ELR (cell line): ENCODE data around the gene SPINT3.
"Not testable (repeated sequence)": the region's sequence is repeated elsewhere in the genome, so short reads cannot be mapped to it uniquely, and the experiment has no call there.

Experiments
- DNase-seq: peaks from one replicate; pipeline ENCODE4 v3.0.0-alpha.2; 2015; ENCODE audit warnings: low read depth

SPINT3 gene

DNA sequence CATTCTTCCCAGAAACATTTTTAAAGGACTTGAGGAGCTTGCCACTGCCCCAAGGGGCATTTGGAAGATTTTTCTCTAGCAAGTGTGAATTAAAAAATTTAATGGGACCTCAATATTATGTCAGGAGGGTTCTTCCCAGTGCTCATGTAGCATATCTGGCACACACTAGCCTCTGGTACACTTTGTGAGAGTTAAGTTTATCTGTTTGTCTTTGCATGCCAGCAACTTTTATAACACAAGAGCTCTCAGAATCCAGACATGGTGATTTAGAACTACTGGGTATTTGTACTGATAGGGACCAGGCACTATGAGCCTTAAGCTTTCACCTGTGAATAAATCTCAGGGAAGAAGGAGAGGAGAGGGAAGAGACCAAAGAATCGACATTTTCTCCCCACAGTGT is 12.9 kb downstream of the SPINT3 start:
- DNase-seq = no peak

- no peak for DNase-seq
Measured at GRCh38 chr20:45501600-45501999, 13.8 kb downstream of the SPINT3 start.

GRCh38 chr20:45500022-45500421 is 15.4 kb downstream of the SPINT3 start:
- DNase-seq = no peak

DNA sequence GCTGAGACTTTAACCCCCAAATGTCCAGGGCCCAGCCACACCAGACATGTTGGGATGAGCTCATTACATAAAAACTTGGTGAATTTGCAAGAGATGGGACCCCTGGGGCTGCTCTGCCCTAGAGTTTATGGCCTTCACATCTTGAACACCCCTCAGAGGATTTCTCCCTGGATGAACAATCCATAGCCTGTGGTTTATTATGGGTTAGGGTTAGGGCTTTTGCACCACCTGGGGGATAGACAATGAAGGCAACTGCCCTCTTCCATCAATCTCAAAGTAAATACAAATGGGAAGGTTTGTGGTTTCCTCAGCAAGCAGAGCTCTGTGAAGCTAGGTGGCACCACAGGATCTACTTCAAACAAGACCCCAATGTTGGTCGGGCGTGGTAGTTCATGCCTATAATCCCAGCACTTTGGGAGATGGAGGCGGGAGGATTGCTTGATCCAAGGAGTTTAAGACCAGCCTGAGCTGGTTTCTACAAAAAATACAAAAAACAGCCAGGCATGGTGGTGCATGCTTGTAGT is 17.4 kb downstream of the SPINT3 start:
- no peak for DNase-seq

DNA sequence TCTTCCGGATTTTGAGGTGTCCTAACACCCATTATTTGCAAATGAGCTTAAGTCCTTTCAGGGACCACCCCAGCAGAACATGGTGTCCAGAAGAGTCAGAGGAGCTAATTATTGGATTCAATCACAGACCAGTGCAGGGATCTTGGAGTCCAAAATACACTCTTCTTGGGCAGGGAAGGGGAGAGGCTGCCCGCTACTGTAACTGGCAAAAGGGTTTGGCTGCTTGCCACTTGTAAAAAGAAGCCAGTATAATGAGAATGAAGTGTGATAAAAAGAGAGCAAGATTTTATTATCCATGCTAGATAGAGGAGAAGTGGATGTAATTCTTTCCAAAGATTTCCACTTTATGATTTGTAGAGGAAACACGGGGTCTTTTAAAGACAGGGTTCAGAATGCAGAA is 19.3 kb downstream of the SPINT3 start:
- no peak for DNase-seq

GRCh38 chr20:45495501-45495941 is 19.9 kb downstream of the SPINT3 start:
- DNase-seq = no peak

DNA sequence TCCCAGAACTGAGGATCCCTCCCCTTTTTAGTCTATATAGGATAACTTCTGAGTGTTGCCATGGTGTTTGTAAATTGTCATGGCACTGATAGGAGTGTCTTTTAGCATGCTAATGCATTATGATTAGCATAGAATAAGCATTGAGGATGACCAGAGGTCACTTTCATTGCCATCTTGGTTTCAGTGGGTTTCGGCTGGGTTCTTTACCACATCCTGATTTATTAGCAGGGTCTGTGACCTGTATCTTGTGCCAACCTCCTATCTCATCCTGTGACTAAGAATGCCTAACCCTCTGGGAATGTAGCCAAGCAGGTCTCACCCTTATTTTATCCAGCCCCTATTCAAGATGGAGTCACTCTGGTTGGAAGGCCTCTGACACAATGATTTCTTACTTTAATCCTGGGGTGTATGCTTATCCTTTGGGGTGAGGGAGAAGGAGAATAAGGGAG is 26.3 kb downstream of the SPINT3 start:
- DNase-seq = peak; percentile 59

DNA sequence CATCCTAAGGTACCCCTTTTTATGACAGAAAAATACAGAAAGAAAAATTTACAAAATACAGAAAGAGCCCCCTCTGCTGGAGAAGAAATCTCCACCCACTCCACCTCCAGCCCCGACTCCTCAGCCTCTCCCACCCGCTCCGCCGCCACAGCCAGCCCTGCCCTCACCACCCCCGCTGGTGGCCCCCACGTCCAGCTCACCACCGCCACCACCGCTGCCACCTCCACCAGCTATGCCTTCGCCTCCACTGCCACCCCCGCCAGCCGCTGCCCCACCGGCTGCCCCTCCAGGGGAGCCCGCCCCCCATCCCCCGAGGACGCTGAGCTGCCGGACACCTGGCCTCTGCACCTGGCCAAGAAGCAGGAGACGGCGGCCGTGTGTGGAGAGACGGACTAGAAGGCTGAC is 28.2 kb downstream of the SPINT3 start:
- DNase-seq = no peak

DNA sequence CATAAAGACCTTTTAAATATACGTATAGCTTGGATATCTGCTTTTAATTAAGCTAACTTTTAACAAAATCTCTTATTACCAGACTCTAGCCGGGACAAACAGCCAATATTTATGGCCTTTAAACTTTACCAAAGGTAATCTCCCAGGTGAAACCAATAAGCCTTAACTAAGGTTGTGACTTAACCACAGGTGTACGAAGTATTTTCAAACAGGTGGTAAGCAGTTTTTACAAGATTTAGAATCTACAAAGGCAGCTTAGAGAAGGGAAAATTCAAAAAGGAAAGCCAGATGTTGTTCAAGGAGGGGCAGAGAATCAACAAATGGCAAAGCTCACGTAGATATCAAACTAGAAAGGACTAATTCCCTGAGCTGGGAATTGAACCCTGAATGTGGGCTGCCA is 30.0 kb downstream of the SPINT3 start:
- no peak for DNase-seq

DNA sequence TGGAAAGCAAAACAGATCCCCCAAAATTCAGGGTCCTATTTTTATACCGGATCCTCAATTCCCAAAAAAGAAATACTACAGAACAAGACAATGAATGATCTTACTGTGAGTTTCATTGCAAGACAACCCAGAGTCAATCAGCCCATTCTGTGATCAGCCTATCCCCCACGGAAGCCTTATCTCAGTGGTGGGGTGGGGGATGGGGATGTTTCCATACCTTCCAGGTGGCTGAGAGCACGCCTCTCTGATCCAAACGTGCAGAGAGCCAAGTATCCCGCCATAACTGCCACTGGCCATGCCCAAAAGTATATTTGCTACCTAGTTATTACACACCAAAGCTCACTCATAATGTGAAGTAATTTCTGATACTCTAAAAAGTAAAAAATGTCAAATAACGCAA is 30.7 kb downstream of the SPINT3 start:
- DNase-seq = no peak

DNA sequence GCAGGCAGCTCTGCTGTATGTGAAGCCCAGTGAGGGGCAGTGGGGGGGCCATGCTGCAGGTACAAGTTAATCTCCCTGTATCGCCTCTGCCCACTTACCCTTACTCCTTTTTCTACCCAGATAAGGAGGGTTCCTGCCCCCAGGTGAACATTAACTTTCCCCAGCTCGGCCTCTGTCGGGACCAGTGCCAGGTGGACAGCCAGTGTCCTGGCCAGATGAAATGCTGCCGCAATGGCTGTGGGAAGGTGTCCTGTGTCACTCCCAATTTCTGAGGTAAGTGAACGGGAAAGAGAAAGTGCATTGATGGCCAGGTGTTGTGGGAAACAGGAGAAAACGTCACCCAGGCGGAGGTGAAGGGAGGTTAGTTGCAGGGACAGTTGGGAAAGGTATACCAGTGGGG is 35.6 kb downstream of the SPINT3 start:
- DNase-seq = no peak

- DNase-seq = not testable (repeated sequence)
Measured at GRCh38 chr20:45477530-45478148, 37.8 kb downstream of the SPINT3 start.

DNA sequence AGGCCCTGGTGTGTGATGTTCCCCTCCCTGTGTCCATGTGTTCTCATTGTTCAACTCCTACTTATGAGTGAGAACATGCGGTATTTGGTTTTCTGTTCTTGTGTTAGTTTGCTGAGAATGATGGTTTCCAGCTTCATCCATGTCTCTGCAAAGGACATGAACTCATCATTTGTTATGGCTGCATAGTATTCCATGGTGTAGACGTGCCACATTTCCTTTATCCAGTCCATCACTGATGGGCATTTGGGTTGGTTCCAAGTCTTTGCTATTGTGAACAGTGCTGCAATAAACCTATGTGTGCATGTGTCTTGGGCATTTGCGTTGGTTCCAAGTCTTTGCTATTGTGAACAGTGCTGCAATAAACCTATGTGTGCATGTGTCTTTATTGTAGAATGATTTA is 43.1 kb downstream of the SPINT3 start:
- not testable (repeated sequence) for DNase-seq

DNA sequence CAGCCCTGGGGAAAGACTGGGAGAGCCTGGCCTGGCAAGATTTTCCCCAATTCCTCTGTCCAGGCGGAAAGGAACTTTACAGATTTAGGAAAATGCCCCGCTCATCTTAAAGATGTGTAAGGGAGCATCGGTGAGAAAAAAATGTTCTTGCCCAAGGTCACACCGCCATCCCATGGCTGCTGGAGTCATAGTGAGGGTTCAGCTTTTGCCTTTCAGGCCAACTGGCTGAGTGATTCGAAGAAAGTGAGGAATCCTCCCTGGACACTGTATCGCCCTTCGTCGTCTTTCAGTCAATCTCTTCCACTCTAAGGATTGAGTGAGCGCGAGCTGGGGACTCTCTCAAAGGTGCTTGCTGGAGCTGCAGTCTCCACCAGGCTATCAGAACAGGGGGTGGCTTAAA is 44.5 kb downstream of the SPINT3 start:
- DNase-seq = peak; percentile 28

DNA sequence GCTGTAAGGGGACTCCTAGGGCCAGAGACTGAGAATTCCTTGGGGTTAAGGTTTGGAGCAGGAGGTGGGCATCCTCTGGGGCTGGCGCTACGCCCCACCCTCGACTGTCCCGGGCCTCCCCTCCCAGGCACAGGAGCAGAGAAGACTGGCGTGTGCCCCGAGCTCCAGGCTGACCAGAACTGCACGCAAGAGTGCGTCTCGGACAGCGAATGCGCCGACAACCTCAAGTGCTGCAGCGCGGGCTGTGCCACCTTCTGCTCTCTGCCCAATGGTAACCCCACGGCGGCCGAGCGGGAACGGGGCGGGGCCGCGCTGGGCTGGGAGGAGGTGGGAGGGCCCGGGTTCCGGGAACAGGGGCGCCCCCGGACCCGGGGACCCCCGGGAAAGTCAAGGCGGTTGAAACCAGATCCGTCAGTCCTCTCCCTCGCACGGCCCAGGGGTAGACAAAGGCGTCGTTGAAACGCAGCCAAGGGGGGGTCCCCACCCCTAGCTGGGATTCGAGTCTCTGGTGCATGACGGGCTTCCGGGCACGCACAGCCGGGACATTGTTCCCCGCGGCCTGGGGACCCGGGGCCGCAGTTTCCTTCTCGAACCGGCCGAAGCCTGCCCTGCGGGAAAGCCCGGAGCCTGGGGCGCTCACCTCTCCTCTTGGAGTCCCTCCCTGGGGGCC is 45.0 kb downstream of the SPINT3 start:
- peak; percentile 21 for DNase-seq

- no peak for DNase-seq
Measured at GRCh38 chr20:45469336-45470261, 45.8 kb downstream of the SPINT3 start, which contains the start of gene WFDC2. Gene WFDC2 (plus strand): TSS chr20:45469753. CDS start chr20:45469782, 29 bp downstream.

GRCh38 chr20:45467861-45468260 is 47.6 kb downstream of the SPINT3 start:
- DNase-seq = no peak

DNA sequence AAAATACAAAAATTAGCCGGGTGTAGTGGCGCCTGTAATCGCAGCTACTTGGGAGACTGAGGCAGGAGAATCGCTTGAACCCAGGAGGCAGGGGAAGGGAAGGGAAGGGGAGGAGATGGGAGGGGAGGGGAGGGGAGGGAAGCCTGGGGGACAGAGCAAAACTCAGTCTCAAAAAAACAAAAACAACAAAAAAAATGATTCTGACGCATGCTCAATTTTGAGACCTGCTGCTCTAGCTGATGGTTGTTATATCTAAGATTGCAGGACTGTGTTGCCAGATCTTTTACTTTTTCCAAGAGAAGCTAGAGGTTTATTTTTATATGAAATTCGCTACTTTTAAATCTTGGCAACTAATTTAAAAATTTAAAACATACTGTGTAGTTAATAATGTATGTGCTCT is 48.2 kb downstream of the SPINT3 start:
- DNase-seq = no peak

GRCh38 chr20:45465491-45466266 is 49.7 kb downstream of the SPINT3 start:
- no peak for DNase-seq

- DNase-seq = no peak
Measured at GRCh38 chr20:45463709-45464108, 51.7 kb downstream of the SPINT3 start.

- DNase-seq = no peak
Measured at GRCh38 chr20:45462711-45463509, 52.5 kb downstream of the SPINT3 start.
